Occipital lobe (tissue), 2 donors: ENCODE data around the gene CSTF2T. TPM values are rescaled to one million over a fixed set of nuclear protein-coding genes. Genes with fewer than 3 reads are reported as not detected.

Source experiments
- DNase-seq: peaks from one replicate; lab custom pipeline; 2025; lab: John Stamatoyannopoulos, UW
- total RNA-seq: library from RNA; depleted of rRNA; stranded (reverse); fragments of >200 nt; gene quantifications from one replicate; pipeline ENCODE4 v1.2.3, GENCODE V29; 2014

Gene CSTF2T
- total RNA-seq, 1 donor from 2014 or later = 46.0 TPM

DNA sequence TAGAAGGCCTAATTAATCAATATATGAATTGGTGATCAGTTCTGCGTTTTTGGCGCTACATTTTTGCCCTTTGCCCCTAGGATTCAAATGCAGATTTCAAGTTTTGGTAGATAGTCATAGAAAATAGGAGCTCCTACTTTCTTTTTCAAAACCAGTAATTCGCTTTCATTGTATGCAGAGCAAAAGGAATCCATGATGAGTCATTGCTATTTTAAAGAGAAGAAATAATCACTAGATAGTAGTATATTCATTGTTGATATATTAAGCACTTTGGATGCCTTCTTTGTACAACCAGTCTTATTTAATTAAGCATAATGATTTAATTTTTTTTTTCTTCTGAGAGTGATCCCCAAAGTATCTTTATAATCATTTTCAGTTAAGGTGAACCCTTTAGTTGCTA lies 50.3 kb downstream of the CSTF2T start:
- no peak for DNase-seq
